Activated CD4-positive, CD25-positive, alpha-beta regulatory T cell treated with anti-CD3 and anti-CD28 coated beads, Interleukin-2, amount 50 U/mL, for 72 hours (primary cell): ENCODE measurements around the gene KRI1.

Experiments
- DNase-seq: peaks from one replicate; pipeline ENCODE4 v3.0.0; 2021

KRI1 gene

GRCh38 chr19:10516671-10517286, 49.0 kb downstream of the KRI1 start:
- no peak for DNase-seq

GRCh38 chr19:10516064-10516385, 49.8 kb downstream of the KRI1 start:
- no peak for DNase-seq

GRCh38 chr19:10514211-10515145, 51.3 kb downstream of the KRI1 start:
- DNase-seq: no peak

GRCh38 chr19:10513223-10513622, 52.6 kb downstream of the KRI1 start:
- no peak for DNase-seq

- peak; percentile 68 for DNase-seq
Measured at GRCh38 chr19:10510301-10510802, 55.5 kb downstream of the KRI1 start.

- DNase-seq: peak; percentile 36
Measured at GRCh38 chr19:10508707-10509106, 57.1 kb downstream of the KRI1 start.

GRCh38 chr19:10508036-10508435, 57.8 kb downstream of the KRI1 start:
- DNase-seq: no peak

- DNase-seq: peak; percentile 86
Measured at GRCh38 chr19:10505583-10506229, 60.1 kb downstream of the KRI1 start.
